HG03442 (cell line): ENCODE data around the gene CEP70.
"Not testable (repeated sequence)": the region's sequence is repeated elsewhere in the genome, so short reads cannot be mapped to it uniquely, and the experiment has no call there.

Experiments used
- ATAC-seq: cut with Tn5 transposase; IDR thresholded peaks from one replicate; pipeline ENCODE4 v1.9.1; 2021; ENCODE audit warnings: mild to moderate bottlenecking, moderate library complexity; ENCODE audit not compliant: unreplicated experiment

Gene CEP70

DNA sequence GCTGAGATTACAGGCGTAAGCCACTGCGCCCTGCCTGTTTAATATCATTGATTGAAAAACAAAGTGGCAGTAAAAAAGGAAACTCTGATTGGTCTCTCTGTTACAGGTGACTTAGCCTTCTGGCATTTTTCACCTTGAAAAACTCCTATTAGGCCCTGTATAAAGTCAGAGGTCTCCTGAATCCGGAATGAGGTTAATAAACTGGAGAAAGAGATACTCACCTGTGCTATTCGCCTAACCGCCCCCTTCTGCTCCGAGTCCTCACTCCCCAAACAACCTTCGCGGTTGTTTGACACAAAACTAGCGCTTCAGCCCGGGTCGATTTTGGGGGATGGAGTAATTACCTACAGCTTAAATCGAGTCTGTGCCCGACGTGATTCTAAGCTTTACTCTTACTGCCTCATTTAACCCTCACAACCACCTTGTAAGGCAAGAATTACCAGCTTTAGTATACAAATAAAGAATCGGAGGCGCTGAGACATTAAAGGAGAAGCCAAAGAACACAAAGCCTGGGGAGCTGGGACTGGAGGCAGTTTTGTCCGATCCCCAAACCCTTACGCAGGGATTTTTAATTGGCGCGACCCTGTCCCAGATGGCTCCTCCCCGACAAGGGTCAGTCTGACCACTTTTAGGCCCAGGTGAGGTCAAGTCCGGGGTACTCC lies 441 bp downstream of the CEP70 start:
- ATAC-seq, result no peak

DNA sequence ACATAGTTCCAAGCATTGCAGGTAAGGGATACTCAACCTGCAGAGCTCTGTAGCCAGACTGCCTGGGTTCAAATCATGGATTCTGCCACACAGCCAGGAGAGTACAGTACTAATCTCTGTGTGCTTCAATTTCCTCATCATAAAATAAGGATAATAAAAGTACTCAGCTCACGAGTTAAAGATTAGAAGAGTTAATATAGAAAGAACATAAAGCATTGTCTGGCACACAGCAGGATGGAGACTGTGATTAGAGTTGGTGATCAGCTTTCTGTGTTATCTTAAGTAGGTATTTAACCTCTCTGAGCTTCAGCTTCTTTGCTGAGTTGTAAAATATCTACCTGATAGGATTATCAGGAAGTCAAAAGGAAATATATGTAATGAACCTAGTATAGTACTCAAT lies 2.7 kb downstream of the CEP70 start:
- ATAC-seq, result no peak

DNA sequence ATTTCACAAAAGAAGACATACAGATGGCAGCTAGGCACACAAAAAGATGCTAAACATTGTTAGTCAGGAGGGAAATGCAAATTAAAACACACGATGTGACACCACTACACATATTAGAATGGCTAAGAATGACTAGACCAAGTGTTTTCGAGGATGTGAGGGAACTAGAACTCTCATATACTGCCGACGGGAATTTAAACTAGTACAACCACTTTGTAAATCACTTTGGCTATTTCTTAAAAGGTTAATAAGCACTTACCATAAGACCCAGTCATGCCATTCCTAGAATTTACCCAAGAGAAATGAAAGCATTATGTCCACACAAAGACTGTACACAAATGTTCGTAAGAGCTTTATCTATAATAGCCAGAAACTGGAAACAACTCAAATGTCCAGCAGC lies 5.6 kb downstream of the CEP70 start:
- no peak for ATAC-seq

DNA sequence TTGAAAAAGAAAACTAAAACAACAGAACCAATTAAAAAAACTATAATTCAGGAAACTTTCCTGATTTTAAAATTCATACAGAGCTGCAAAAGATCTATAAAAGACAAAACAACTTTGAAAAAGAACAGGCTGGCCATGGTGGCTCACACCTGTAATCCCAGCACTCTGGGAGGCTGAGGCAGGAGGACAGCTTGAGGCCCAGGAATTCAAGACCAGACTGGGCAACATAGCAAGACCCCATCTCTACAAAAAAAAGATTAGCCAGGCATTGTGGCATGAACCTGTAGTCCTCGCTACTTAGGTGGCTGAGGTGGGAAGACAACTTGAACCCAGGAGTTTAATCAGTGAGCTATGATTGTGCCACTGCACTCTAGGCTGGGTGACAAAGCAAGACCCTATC lies 6.7 kb downstream of the CEP70 start:
- no peak for ATAC-seq

DNA sequence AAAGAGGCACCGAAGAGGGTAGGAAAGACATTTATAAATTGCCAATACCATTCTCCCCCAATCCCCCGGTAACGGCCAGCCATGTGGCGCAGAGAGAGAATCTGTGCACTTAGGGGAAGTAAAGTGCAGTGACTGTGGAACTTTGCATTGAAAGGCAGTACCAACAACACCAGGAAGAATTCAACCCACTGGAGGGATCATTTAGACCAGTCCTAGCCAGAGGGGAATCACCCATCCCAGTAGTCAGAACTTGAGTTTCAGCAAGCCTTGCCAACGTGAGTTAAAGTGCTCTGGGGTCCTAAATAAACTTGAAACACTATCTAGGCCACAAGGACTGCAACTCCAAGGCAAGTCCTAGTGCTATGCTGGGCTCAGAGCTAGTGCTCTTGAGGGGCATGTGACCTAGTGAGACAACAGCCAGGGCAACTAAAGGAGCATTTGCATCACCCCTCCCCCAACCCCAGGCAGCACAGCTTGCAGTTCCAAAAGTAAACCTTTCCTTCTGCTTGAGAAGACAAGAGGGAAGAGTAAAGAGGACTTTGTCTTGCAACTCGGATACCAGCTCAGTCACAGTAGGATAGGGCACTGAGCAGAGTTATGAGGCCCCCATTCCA lies 15.0 kb downstream of the CEP70 start:
- no peak for ATAC-seq

DNA sequence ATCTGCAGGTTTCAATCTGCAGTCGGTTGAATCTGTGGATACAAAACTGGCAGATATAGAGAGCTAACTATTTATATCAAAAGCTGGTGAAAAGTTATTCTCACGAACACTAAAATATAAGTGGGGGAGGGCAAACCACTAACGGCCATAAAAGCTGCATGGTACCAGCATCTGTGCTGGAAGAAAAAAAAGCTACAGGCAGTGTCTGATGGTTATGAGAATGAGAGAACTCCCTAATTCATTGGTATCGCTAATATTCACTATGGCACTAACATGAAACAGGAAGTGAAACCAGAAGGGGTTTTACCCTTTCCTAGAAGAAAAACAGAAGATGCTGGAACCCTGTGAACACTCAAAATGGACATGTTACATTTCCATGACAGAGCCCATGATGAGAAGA lies 15.9 kb downstream of the CEP70 start:
- ATAC-seq, result peak; percentile 85

DNA sequence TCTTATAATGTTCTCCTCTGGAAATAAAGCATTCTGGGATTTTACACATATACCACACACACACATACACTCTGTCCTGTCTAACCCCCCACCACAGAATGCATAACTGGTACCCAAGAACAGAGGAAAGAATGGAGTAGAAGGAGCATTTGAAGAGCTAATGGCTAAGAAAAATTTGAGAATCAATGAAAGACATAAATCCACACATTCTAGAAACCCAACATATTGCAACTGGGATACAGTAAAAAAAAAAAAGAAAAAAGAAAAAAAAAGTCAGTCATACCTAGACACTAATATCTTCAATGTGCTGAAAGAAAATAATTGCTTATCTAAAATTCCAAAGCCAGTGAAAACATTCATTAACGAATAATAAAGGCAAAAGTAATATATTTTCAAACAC lies 20.9 kb downstream of the CEP70 start:
- ATAC-seq, result no peak

DNA sequence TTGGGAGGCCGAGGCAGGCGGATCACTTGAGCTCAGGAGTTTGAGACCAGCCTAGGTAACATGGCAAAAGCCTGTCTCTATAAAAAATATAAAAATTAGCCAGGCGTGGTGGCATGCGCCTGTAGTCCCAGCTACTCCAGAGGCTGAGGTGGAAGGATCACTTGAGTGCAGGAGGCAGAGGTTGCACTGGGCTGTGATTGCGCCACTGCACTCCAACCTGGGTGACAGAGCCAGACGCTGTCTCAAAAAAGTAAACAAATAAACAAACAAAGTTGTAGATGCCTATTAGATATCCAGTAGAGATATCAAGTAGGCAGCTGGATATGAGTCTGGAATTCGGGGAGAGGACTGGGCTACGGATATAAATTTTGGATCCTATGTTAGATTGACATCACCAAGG lies 24.4 kb downstream of the CEP70 start:
- not testable (repeated sequence) for ATAC-seq

DNA sequence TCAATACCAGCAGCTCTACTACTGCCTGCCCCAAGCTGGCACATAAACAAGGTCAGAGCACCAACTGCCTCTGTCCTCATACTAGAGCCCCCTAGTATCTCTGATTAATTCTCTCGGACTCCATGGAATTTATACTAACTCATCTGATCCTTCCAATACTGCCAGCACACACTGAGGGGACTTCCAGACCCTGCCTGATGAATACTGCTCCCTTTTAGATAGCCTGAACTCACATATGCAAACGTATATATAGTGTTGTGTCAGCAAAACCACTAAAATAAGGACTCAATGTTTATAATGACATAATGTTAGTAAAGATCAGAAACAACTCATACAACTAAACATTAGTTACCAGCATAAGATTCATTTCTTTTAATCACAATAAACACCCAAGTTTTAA lies 25.0 kb downstream of the CEP70 start:
- ATAC-seq, result no peak

DNA sequence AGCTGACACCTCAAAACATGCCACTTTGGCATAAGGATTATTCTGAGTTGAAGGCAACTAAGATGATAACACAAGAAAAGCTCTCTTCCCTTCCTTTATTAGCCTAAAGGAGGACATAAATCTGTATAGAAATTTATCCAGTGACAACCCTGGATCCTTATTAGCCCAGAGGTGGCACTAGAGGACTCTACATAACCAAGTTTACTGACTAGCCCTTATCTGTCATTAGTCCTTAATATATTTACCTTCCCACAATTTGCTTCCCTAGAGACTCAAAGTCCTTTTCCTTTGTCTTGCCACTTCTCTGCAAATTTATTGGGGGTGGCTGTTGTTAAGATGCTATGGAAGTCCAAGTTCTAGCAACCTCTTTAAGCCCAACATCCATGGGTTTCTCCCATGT lies 26.7 kb downstream of the CEP70 start:
- ATAC-seq, result no peak

DNA sequence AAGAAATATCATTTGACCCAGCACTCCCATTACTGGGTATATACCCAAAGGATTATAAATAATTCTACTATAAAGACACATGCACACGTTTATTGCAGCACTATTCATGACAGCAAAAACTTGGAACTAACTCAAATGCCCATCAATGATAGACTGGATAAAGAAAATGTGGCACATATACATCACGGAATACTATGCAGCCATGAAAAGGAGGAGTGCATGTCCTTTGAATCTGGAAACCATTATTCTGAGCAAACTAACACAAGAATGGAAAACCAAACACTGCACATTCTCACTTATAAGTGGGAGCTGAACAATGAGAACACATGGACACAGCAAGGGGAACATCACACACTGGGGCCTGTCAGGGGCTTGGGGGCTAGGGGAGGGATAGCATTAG lies 27.8 kb downstream of the CEP70 start:
- ATAC-seq, result not testable (repeated sequence)

DNA sequence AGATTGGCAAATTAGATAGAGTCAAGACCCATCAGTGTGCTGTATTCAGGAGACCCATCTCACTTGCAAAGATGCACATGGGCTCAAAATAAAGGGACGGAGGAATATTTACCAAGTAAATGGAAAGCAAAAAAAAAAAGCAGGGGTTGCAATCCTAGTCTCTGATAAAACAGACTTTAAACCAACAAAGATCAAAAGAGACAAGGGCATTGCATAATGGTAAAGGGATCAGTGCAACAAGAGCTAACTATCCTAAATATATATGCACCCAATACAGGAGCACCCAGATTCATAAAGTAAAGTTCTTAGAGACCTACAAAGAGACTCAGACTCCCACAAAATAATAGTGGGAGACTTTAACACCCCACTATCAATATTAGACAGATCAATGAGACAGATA lies 31.2 kb downstream of the CEP70 start:
- not testable (repeated sequence) for ATAC-seq

DNA sequence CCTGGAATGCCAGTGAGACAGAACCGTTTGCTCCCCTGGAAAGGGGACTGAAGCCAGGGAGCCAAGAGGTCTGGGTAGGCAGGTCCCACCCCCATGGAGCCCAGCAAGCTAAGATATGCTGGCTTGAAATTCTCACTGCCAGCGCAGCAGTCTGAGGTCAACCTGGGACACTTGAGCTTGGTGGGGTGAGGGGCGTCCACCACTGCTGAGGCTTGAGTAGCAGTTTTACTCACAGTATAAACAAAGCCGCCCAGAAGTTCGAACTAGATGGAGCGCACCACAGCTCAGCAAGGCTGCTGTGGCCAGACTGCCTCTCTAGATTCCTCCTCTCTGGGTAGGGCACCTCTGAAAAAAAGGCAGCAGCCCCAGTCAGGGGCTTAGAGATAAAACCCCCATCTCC lies 33.6 kb downstream of the CEP70 start:
- ATAC-seq, result no peak

DNA sequence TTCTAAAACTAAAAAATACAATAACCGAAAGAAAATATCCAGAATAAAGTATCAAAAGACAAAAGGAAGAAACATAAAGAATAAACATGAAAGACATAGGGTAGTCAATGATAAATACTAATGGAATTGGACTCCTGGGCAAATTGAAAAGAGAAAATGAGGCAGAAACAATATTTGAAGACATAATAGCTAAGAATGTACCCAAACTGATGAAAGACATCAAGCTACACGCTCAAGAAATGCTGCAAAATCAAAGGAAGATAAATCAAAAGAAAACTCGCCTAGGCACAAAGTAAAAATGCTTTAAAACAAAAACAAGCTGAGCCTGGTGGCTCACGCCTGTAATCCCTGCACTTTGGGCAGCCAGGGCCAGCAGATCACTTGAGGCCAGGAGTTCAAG lies 34.9 kb downstream of the CEP70 start:
- ATAC-seq, result no peak

DNA sequence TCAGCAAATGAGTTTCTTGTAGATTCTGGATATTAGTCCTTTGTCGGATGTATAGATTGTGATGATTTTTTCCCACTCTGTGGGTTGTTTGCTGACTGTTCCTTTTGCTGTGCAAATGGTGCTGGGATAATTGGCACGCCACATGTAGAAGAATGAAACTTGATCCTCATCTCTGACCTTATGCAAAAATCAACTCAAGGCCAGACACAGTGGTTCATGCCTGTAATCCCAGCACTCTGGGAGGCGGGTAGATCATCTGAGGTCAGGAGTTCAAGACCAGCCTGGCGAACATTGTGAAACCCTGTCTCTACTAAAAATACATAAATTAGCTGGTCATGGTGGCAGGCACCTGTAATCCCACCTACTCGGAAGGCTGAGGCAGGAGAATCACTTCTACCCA lies 39.3 kb downstream of the CEP70 start:
- ATAC-seq, result not testable (repeated sequence)

DNA sequence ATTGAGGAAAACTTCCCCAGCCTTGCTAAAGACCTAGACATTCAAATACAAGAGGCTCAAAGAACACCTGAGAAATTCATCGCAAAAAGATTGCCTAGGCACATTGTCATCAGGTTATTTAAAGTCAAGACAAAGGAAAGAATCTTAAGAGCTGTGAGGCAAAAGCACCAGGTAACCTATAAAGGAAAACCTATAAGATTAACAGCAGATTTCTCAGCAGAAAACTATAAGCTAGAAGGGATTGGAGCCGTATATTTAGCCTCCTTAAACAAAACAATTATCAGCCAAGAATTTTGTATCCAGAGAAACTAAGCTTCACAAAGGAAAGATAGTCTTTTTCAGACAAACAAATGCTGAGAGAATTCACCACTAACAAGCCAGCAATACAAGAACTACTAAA lies 43.1 kb downstream of the CEP70 start:
- not testable (repeated sequence) for ATAC-seq

DNA sequence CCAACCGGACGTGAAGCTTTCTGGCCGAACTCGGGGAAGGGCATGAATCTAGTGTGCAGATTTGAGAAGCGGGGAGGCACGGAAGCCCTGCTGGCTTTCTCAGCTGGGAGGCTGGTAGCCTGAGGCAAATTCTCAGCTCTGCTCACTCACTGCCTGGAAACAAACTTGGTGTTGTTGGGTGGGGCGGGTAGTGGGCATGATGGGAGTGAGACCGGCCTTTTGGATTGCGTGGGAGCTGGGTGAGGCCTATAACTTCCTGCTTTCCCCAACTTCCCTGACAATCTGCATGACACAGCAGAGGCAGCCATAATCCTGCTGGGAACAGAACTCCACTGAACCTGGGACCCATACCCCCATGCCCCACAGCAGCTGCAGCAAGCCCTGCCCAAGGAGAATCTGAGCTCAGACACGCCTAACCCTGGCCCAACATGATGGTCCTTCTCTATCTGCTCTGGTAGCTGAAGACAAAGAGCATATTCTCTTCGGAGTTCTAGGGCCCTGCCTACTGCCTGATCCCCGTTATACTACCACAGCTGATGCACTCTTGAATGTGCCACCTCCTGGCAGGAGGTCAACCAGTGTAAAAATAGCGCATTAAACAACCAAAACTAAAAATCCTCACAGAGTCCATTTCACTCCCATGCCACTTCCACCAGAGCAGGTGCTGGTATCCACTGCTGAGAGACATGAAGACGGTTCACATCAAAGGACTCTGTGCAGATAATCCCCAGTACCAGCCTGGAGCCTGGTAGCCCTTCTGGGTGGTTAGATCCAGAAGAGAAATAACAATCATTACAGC lies 44.7 kb downstream of the CEP70 start:
- no peak for ATAC-seq

DNA sequence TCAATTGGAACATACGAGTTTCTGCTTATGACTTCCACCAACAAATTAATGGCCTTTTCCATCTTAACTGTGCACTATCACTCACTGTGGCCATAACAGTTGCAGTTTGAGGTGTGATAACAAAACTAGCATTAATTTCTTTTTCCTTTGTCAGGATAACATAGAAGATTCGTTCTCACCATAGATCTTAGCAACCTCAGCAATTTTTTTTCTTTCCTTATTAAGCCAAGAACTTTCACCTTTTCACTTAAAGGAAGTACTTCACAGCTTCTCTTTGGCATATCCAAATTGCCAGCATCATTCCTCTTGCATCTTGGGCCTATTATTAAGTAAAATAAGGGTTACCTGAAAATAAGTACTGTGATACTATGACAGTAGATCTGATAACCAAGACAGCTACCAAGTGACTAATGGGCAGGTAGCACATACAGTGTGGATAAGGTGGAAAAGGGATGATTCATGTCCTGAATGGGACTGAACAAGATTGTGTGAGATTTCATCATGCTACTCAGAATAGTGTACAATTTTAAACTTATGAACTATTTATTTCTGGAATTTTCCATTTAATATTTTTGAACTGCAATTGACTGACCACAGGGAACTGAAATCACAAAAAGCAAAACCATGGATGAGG lies 46.6 kb downstream of the CEP70 start:
- ATAC-seq, result no peak

DNA sequence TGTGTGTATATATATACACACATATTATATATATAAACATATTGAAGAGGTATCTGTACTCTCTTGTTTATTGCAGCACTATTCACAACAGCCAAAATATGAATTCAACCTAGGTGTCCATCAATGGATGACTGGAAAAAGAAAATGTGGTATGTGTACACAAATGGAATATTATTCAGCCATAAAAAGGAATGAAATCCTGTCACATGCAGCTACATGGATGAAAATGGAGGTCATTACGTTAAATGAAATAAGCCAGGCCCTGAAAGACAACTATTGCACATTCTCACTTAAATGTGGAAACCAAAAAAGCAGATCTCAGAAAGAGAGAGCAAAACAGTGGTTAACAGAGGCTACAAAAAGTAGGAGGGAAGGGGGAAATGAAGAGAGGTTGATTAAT lies 49.5 kb downstream of the CEP70 start:
- ATAC-seq, result no peak

DNA sequence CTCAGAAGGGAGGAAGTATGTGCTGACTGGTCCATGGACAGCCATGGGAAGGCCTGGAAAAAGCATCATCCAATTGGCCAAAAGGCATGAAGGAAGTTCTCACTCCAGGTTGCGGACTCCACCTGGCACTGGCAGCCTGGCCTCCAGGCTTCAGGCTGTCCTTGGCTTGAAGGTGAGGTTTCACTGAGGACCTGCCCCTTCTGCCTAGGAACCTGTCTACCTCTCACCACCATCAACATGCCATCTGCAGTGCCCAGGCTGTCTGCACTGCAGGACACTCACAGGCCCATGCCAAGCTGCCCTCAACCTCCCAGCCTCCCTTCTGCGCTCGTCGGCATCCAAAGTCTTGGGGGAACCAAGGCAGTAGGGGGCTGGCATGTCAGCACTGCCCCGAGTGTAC lies 51.1 kb downstream of the CEP70 start:
- no peak for ATAC-seq

DNA sequence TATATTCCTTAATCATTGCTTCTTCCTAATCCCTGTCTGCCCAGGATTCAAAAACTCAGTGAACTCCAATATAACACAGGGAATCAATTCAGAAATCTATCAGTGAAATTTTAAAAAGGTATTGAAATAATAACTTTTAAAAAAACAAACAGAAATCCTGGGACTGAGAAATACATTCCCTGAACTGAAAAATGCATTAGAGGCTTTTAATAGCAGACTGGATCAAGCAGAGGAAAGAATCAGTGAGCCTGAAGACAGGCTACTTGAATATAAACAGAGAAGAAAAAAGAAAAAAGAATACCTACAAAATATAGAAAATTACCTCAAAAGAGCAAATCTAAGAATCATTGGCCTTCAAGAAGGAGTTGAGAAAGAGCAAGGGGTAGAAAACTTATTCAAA lies 54.7 kb downstream of the CEP70 start:
- ATAC-seq, result no peak

DNA sequence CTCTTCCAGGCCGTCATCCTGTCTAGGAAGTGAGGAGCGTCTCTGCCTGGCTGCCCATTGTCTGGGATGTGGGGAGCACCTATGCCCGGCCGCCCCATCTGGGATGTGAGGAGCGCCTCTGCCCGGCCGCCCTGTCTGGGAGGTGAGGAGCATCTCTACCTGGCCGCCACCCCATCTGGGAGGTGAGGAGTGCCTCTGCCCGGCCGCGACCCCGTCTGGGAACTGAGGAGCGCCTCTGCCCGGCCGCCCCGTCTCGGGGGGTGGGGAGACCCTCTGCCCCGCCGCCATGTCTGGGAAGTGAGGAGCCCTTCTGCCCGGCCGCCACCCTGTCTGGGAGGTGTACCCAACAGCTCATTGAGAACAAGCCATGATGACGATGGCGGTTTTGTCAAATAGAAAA lies 72.6 kb downstream of the CEP70 start:
- not testable (repeated sequence) for ATAC-seq
